Middle frontal gyrus (tissue), 1 donor: Measurements from ENCODE around the gene RAB3B.

Experiments
- DNase-seq: peaks from one replicate; pipeline ENCODE4 v3.0.0-alpha.2; 2015; ENCODE audit warnings: low spot score; ENCODE audit errors: extremely low spot score

The RAB3B gene

GRCh38 chr1:51957618-51958017, 32.9 kb downstream of the RAB3B start:
- DNase-seq, result no peak

GRCh38 chr1:51956528-51957509, 33.7 kb downstream of the RAB3B start:
- no peak for DNase-seq

- no peak for DNase-seq
These were observed 34.5 kb downstream of the RAB3B start for GRCh38 chr1:51955797-51956527.

GRCh38 chr1:51954783-51955182, 35.7 kb downstream of the RAB3B start:
- no peak for DNase-seq

GRCh38 chr1:51953079-51953478, 37.4 kb downstream of the RAB3B start:
- no peak for DNase-seq

- DNase-seq, result no peak
These were observed 37.9 kb downstream of the RAB3B start for GRCh38 chr1:51952638-51953037.

- no peak for DNase-seq
These were observed 39.8 kb downstream of the RAB3B start for GRCh38 chr1:51950701-51951100.

- no peak for DNase-seq
These were observed 41.3 kb downstream of the RAB3B start for GRCh38 chr1:51949014-51949702.

- DNase-seq, result no peak
These were observed 42.0 kb downstream of the RAB3B start for GRCh38 chr1:51948491-51948915.

- peak; percentile 28 for DNase-seq
These were observed 44.2 kb downstream of the RAB3B start for GRCh38 chr1:51946300-51946699.

GRCh38 chr1:51945591-51945990, 44.9 kb downstream of the RAB3B start:
- no peak for DNase-seq

- DNase-seq, result no peak
These were observed 48.2 kb downstream of the RAB3B start for GRCh38 chr1:51942281-51942680.

GRCh38 chr1:51941528-51941927, 49.0 kb downstream of the RAB3B start:
- no peak for DNase-seq

- DNase-seq, result no peak
These were observed 53.4 kb downstream of the RAB3B start for GRCh38 chr1:51937112-51937511.

GRCh38 chr1:51936531-51936930, 54.0 kb downstream of the RAB3B start:
- no peak for DNase-seq

- DNase-seq, result no peak
These were observed 57.2 kb downstream of the RAB3B start for GRCh38 chr1:51933344-51933743.

- DNase-seq, result no peak
These were observed 60.2 kb downstream of the RAB3B start for GRCh38 chr1:51930329-51930728.

GRCh38 chr1:51928896-51929295, 61.6 kb downstream of the RAB3B start:
- no peak for DNase-seq

- DNase-seq, result no peak
These were observed 63.5 kb downstream of the RAB3B start for GRCh38 chr1:51927029-51927428.

- no peak for DNase-seq
These were observed 64.2 kb downstream of the RAB3B start for GRCh38 chr1:51926171-51926812.

- no peak for DNase-seq
These were observed 66.0 kb downstream of the RAB3B start for GRCh38 chr1:51924455-51924854.
